ENCODE measurements around the gene TRIM39. TPM values are rescaled to one million over a fixed set of nuclear protein-coding genes. Genes with fewer than 3 reads are reported as not detected.

Gene TRIM39
- total and polyA plus RNA-seq, 2 of the 13 experiments (the other 11 are each of a cell fraction or from before 2014, with no cell fraction given): 7.7 to 14.6 TPM

DNA sequence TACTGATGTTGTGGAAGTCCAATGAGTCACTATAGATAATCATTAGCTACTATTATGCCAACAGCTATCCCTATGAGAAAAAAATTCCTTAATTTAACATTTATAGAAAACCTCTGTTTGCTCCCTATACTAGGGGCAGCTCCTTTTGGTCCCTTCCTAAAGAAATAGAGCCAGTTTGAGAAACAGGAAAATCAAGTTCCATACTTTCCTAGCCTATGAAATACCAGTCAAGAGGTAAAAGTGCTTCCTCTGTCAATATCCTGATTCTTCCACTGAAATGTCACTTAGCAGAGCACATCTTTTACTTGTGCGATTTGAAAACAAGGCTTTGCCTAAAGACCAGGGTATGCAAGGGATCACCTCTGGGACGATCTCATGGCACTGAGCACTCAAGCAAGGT is 14.5 kb upstream of the TRIM39 start:
- Histone ChIP-seq H2AFZ (ENCODE audit: low read length) (no peak overlapping the region), H3K4me3 (replicated peaks in 1 of 3; ENCODE audit: insufficient read depth in 1 of 3, low read depth in 2 of 3, low read length in 3 of 3) (no peak overlapping the region), H3K79me2 (ENCODE audit: insufficient read depth, low read length) (peaks cover 89% of the 10 kb centered on the region), H3K9ac (ENCODE audit: insufficient read depth, low read depth, low read length) (no peak overlapping the region), H4K20me1 (ENCODE audit: insufficient read depth, low read length) (peaks cover 47% of the 10 kb centered on the region), H3K36me3 (replicated peaks in 1 of 2; ENCODE audit: control insufficient read depth in 1 of 2, insufficient read depth in 2 of 2, low read length in 2 of 2) (peaks cover 27 to 69% of the 10 kb centered on the region in 2 experiments), H3K4me2 (ENCODE audit: low read depth, low read length) (no peak overlapping the region), H3K27me3 (ENCODE audit: control insufficient read depth in 1 of 2, insufficient read depth in 2 of 2, low read length in 2 of 2) (no peaks in the 10 kb centered on the region), H3K27ac (ENCODE audit: extremely low read length, insufficient read depth, low read length) (peak overlapping the region; percentile 25), H3K9me3 (ENCODE audit: low read length) (no peaks in the 10 kb centered on the region), H3K4me1 (ENCODE audit: insufficient read depth, low read length) (peaks cover 20% of the 10 kb centered on the region)
- intact Hi-C loops (cut with micrococcal nuclease; ENCODE audit: unreplicated experiment) (no loop called here), in situ Hi-C loops (cut with HindIII; ENCODE audit: extremely low pct_ligation_motif_present, low pct_unique_long_range_greater_than_20kb) (no loop called here)
- TF ChIP-seq YY1 (IDR thresholded peaks at IDR 0.05; ENCODE audit: insufficient read depth, insufficient replicate concordance, low read depth, low read length) (no peak), ZNF883 (CRISPR knock-in tag; IDR thresholded peaks at IDR 0.05; ENCODE audit: not compliant biosample characterization) (no peak), CHD4 (IDR thresholded peaks at IDR 0.05; ENCODE audit: borderline replicate concordance, low read length) (no peak), ZNF670 (CRISPR knock-in tag; IDR thresholded peaks at IDR 0.05; ENCODE audit: borderline replicate concordance) (no peak), ZNF879 (CRISPR knock-in tag; IDR thresholded peaks at IDR 0.05) (no peak), ZNF101 (CRISPR knock-in tag; IDR thresholded peaks at IDR 0.05; ENCODE audit: borderline replicate concordance, low read depth) (no peak), MBD4 (IDR thresholded peaks at IDR 0.05; ENCODE audit: borderline replicate concordance, low read length) (no peak), NCOR1 (IDR thresholded peaks at IDR 0.05; ENCODE audit: borderline replicate concordance, low read length) (no peak), ATF7-NPFF (CRISPR knock-in tag; IDR thresholded peaks at IDR 0.05; ENCODE audit: low read depth) (no peak), WIZ (CRISPR knock-in tag; IDR thresholded peaks at IDR 0.05) (no peak)
- TF ChIP-seq, protein P1, sequence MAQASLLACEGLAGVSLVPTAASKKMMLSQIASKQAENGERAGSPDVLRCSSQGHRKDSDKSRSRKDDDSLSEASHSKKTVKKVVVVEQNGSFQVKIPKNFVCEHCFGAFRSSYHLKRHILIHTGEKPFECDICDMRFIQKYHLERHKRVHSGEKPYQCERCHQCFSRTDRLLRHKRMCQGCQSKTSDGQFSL (CRISPR knock-in tag; IDR thresholded peaks at IDR 0.05): no peak
- TF ChIP-seq, protein P2, sequence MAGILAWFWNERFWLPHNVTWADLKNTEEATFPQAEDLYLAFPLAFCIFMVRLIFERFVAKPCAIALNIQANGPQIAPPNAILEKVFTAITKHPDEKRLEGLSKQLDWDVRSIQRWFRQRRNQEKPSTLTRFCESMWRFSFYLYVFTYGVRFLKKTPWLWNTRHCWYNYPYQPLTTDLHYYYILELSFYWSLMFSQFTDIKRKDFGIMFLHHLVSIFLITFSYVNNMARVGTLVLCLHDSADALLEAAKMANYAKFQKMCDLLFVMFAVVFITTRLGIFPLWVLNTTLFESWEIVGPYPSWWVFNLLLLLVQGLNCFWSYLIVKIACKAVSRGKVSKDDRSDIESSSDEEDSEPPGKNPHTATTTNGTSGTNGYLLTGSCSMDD (CRISPR knock-in tag; IDR thresholded peaks at IDR 0.05): no peak
- TF ChIP-seq, protein P3, sequence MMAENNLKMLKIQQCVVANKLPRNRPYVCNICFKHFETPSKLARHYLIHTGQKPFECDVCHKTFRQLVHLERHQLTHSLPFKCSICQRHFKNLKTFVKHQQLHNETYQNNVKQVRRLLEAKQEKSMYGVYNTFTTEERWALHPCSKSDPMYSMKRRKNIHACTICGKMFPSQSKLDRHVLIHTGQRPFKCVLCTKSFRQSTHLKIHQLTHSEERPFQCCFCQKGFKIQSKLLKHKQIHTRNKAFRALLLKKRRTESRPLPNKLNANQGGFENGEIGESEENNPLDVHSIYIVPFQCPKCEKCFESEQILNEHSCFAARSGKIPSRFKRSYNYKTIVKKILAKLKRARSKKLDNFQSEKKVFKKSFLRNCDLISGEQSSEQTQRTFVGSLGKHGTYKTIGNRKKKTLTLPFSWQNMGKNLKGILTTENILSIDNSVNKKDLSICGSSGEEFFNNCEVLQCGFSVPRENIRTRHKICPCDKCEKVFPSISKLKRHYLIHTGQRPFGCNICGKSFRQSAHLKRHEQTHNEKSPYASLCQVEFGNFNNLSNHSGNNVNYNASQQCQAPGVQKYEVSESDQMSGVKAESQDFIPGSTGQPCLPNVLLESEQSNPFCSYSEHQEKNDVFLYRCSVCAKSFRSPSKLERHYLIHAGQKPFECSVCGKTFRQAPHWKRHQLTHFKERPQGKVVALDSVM (CRISPR knock-in tag; IDR thresholded peaks at IDR 0.05): no peak
- ChIA-PET POLR2A (interaction anchor here (0.6 to 4.4 kb wide), 4 partner anchors 11 to 246 kb away, joined by 3 to 23 read pairs (median 3); partner anchors contain the start of genes TRIM26 and TRIM39), CTCF (ENCODE audit: low intra/inter-chr PET ratio, low total read pairs) (no interaction called here)
- FAIRE-seq (no peak), ATAC-seq (no peak), DNase-seq (ENCODE audit: low spot score) (no peak)
- no TSS peak for BruUV-seq (replicated peaks)
- 93% methylated on average over 2 of the region's 2 CpGs for WGBS (ENCODE audit: low lambda C conversion rate)
